NB4 (cell line): ENCODE measurements around the gene DLG1.

Experiments used
- DNase-seq: peaks from one replicate; pipeline ENCODE4 v3.0.0; 2010; ENCODE audit warnings: low read depth
- H3K4me3 ChIP-seq: one replicate; pipeline ENCODE4 v1.5.1; 2011; ENCODE audit warnings: mild to moderate bottlenecking, low read depth, low read length, moderate library complexity
- MYC ChIP-seq: IDR thresholded peaks from 2 replicates; pipeline ENCODE4 v1.6.1; 2011; ENCODE audit warnings: low read depth, low read length
- POLR2A ChIP-seq: IDR thresholded peaks from 2 replicates; pipeline ENCODE4 v1.6.1; 2011; ENCODE audit warnings: mild to moderate bottlenecking; ENCODE audit not compliant: insufficient read length; ENCODE audit errors: extremely low read depth
- TF ChIP-seq, protein P1 (sequence below): IDR thresholded peaks from 2 replicates; pipeline ENCODE4 v1.6.1; 2011; ENCODE audit warnings: low read depth, low read length
- TF ChIP-seq, protein P2 (sequence below): IDR thresholded peaks from one replicate; pipeline ENCODE4 v1.5.1; 2012; ENCODE audit warnings: low read depth, low read length

Gene DLG1

DNA sequence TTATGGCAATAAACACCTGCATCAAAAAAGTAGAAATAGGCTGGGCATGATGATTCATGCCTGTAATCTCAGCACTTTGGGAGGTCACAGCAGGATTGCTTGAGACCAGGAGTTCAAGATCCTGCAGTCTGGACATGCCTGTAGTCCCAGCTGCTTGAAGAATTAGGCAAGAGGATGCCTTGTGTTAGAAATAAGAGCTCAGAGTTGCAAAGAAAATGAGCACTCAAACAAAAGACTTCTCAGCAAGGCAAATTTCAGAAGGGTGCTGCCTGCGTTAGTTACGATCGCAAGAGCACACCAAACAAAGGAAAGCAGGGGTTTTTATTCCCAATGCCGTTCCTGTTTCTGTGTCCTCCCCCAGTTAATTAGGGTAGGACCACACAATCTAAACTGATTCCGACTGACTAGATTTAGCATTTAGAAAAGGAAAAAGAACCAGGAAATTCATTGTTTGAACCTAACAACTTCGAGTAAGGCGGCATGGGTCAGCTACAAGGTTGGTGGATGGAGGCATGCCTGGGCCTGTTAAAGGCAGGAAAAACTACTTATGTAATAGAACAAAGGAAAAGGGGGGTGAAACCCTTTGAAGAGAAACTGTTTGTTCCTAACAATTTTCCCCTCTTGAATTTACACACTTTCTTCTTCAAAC, 55.5 kb downstream of the DLG1 start:
- no peak overlapping the region for H3K4me3 ChIP-seq
- no peak for DNase-seq
- no peak for TF ChIP-seq POLR2A
- TF ChIP-seq MYC, result no peak
- TF ChIP-seq, protein P1, sequence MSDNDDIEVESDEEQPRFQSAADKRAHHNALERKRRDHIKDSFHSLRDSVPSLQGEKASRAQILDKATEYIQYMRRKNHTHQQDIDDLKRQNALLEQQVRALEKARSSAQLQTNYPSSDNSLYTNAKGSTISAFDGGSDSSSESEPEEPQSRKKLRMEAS, result no peak
- TF ChIP-seq, protein P2, sequence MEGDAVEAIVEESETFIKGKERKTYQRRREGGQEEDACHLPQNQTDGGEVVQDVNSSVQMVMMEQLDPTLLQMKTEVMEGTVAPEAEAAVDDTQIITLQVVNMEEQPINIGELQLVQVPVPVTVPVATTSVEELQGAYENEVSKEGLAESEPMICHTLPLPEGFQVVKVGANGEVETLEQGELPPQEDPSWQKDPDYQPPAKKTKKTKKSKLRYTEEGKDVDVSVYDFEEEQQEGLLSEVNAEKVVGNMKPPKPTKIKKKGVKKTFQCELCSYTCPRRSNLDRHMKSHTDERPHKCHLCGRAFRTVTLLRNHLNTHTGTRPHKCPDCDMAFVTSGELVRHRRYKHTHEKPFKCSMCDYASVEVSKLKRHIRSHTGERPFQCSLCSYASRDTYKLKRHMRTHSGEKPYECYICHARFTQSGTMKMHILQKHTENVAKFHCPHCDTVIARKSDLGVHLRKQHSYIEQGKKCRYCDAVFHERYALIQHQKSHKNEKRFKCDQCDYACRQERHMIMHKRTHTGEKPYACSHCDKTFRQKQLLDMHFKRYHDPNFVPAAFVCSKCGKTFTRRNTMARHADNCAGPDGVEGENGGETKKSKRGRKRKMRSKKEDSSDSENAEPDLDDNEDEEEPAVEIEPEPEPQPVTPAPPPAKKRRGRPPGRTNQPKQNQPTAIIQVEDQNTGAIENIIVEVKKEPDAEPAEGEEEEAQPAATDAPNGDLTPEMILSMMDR, result no peak

DNA sequence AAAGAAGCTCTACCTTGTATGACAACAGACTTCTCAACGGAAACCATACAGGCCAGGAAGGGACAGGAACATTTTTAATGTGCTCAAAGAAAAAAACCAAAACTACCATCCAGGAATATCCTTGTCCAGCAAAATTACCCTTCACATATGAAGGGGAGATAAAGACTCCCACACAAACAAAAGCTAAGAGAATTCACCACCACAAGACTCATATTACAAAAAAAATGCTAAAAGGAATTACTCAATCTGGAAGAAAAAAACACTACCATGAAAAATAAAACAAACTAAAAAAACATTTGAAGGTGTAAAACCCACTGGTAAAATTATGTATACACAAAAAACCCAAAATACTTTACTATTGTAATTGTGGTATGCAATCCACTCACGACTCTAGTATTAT, 57.2 kb downstream of the DLG1 start:
- no peak for DNase-seq
- H3K4me3 ChIP-seq, result no peak overlapping the region
- TF ChIP-seq, protein P2, result no peak
- TF ChIP-seq MYC (no peak), POLR2A (no peak)
- TF ChIP-seq, protein P1, result no peak

DNA sequence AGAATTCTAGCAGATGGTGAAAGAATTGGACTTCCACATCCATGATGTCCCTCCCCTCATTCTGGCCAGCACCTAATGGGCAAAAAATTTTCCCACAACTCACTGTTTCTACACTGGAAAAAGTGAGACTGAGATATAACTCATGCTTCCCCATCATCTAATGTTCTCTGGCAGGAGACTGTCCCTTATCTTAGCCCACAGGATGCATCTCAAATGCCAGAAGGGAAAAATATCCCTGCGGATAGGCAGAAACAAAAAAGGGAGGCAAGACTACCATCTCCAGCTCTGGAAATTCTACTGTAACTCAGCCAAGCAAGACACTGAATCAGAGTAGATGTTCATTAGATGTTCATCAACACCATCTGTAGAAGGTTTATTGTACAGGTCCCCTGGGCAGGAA, 58.6 kb downstream of the DLG1 start:
- TF ChIP-seq, protein P2, result no peak
- no peak for TF ChIP-seq MYC
- TF ChIP-seq POLR2A, result no peak
- TF ChIP-seq, protein P1, result no peak
- no peak overlapping the region for H3K4me3 ChIP-seq
- DNase-seq, result no peak

DNA sequence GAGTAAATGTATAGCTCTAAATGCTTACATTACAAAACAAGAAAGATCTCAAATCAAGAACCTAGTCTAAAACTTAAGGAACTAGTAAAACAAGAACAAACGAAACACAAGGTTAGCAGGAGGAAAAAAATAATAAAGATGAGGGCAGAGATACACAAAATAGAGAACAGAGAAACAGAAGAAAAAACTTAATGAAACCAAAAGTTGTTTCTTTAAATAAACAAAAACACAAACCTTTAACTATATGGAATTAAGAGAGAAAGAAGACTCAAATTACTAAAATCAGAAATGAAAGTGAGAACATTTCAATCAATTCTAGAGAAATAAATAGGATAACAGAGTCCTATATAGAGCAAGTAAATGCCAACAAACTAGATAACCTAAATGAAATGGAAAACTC, 59.6 kb downstream of the DLG1 start:
- no peak overlapping the region for H3K4me3 ChIP-seq
- DNase-seq, result no peak
- TF ChIP-seq MYC (no peak), POLR2A (no peak)
- TF ChIP-seq, protein P1, result no peak
- TF ChIP-seq, protein P2, result no peak

DNA sequence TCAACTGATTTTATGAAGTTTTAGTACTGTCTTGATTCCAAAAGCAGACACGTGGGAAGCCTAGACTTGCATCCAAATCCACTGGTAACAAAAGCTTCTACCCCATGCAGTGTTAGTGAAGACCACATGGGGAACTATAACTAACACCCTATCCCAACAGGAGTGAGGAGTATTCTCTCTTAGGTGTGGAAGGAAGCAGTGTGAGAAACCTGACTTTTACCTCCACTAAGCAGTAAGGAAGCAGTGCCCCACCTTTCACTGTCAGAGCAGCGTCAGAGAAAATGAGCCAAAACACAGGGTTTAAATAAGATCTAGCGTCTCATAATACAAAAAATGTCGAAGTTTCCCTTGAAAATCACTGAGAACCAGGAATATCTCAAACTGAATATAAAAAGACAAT, 60.5 kb downstream of the DLG1 start:
- TF ChIP-seq, protein P1, result no peak
- TF ChIP-seq POLR2A, result no peak
- TF ChIP-seq, protein P2, result no peak
- no peak for TF ChIP-seq MYC
- no peak overlapping the region for H3K4me3 ChIP-seq
- no peak for DNase-seq

DNA sequence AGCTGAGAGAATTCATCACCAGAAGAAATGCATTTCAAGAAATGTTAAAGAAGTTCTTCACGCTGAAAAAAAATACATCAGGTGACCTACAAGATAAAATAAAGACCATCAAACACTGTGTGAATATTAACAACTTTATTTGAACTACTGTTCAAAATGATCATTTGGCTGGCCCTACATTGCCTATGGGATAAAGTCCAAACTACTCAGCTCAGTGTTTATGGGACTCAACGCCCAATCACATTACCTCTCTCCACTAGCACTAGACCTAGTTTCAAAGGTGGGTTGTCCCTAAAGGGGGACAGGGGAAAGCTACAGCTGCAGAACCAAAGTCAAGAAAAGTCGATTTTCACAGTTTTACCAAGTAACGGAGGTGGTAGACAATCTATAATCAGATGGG, 62.0 kb downstream of the DLG1 start:
- no peak for TF ChIP-seq POLR2A
- TF ChIP-seq MYC, result no peak
- TF ChIP-seq, protein P1, result no peak
- TF ChIP-seq, protein P2, result no peak
- H3K4me3 ChIP-seq, result no peak overlapping the region
- DNase-seq, result no peak
